ENCODE data around the gene CDK12. TPM values are rescaled to one million over a fixed set of nuclear protein-coding genes. Genes with fewer than 3 reads are reported as not detected.
A peak's percentile ranks its signal among the peaks of the same experiment; 100 is the strongest.

CDK12 gene
- total and polyA plus RNA-seq, 9 of the 15 experiments (the other 6 are each of a cell fraction or from before 2014, with no cell fraction given), result 3.4 to 65.6 (median 36.8) TPM

DNA sequence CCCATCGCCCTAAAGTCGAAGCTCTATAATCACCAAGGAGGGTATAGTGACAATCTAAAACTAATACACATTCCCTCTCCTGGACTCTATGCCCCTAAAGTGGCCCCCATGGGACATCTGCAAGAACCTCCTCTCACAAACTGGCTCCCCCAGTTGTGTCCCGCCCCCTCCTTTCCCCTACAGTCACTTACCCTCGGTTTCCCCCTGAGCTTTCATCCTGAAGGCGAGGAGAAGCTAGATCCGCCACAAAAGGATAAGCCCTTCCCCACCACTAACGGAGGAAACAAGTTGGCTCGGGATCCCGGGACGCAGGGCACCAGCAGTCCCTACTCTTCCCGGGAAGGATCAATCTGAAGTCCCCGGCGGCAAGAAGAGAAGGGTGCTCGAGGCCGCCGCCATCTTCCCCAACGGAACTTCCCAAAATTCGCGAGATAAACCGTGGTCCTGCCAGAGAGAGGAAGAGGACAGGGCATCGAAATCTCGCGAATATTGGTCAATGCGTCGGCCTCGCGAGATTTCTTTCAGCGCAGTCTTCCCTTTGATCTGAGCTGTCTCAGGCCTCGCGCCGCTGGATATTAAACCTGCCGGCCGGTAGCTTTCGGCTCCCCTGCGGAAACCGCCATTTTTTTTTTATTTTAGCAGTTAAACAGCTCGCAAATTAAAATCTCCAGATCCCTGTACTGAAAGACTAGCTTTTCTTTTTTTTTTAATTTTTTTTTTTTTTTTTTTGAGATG, 10.3 kb upstream of the CDK12 start, which contains the start of gene MED1 (continued):
- TF ChIP-seq, protein P1, sequence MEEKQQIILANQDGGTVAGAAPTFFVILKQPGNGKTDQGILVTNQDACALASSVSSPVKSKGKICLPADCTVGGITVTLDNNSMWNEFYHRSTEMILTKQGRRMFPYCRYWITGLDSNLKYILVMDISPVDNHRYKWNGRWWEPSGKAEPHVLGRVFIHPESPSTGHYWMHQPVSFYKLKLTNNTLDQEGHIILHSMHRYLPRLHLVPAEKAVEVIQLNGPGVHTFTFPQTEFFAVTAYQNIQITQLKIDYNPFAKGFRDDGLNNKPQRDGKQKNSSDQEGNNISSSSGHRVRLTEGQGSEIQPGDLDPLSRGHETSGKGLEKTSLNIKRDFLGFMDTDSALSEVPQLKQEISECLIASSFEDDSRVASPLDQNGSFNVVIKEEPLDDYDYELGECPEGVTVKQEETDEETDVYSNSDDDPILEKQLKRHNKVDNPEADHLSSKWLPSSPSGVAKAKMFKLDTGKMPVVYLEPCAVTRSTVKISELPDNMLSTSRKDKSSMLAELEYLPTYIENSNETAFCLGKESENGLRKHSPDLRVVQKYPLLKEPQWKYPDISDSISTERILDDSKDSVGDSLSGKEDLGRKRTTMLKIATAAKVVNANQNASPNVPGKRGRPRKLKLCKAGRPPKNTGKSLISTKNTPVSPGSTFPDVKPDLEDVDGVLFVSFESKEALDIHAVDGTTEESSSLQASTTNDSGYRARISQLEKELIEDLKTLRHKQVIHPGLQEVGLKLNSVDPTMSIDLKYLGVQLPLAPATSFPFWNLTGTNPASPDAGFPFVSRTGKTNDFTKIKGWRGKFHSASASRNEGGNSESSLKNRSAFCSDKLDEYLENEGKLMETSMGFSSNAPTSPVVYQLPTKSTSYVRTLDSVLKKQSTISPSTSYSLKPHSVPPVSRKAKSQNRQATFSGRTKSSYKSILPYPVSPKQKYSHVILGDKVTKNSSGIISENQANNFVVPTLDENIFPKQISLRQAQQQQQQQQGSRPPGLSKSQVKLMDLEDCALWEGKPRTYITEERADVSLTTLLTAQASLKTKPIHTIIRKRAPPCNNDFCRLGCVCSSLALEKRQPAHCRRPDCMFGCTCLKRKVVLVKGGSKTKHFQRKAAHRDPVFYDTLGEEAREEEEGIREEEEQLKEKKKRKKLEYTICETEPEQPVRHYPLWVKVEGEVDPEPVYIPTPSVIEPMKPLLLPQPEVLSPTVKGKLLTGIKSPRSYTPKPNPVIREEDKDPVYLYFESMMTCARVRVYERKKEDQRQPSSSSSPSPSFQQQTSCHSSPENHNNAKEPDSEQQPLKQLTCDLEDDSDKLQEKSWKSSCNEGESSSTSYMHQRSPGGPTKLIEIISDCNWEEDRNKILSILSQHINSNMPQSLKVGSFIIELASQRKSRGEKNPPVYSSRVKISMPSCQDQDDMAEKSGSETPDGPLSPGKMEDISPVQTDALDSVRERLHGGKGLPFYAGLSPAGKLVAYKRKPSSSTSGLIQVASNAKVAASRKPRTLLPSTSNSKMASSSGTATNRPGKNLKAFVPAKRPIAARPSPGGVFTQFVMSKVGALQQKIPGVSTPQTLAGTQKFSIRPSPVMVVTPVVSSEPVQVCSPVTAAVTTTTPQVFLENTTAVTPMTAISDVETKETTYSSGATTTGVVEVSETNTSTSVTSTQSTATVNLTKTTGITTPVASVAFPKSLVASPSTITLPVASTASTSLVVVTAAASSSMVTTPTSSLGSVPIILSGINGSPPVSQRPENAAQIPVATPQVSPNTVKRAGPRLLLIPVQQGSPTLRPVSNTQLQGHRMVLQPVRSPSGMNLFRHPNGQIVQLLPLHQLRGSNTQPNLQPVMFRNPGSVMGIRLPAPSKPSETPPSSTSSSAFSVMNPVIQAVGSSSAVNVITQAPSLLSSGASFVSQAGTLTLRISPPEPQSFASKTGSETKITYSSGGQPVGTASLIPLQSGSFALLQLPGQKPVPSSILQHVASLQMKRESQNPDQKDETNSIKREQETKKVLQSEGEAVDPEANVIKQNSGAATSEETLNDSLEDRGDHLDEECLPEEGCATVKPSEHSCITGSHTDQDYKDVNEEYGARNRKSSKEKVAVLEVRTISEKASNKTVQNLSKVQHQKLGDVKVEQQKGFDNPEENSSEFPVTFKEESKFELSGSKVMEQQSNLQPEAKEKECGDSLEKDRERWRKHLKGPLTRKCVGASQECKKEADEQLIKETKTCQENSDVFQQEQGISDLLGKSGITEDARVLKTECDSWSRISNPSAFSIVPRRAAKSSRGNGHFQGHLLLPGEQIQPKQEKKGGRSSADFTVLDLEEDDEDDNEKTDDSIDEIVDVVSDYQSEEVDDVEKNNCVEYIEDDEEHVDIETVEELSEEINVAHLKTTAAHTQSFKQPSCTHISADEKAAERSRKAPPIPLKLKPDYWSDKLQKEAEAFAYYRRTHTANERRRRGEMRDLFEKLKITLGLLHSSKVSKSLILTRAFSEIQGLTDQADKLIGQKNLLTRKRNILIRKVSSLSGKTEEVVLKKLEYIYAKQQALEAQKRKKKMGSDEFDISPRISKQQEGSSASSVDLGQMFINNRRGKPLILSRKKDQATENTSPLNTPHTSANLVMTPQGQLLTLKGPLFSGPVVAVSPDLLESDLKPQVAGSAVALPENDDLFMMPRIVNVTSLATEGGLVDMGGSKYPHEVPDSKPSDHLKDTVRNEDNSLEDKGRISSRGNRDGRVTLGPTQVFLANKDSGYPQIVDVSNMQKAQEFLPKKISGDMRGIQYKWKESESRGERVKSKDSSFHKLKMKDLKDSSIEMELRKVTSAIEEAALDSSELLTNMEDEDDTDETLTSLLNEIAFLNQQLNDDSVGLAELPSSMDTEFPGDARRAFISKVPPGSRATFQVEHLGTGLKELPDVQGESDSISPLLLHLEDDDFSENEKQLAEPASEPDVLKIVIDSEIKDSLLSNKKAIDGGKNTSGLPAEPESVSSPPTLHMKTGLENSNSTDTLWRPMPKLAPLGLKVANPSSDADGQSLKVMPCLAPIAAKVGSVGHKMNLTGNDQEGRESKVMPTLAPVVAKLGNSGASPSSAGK (IDR thresholded peaks at IDR 0.05), result peak; percentile 75; the same call in 1 of the 2 replicates
- TF ChIP-seq CSDE1 (IDR thresholded peaks at IDR 0.05), result no peak
- TF ChIP-seq JUNB (CRISPR knock-in tag; conservative IDR thresholded peaks at IDR 0.05), result no peak
- TF ChIP-seq ATF1 (CRISPR knock-in tag; IDR thresholded peaks at IDR 0.05), result no peak
- TF ChIP-seq ATF1 (tag; IDR thresholded peaks at IDR 0.05), result peak; percentile 31; the same call in 1 of the 2 replicates
- no peak for TF ChIP-seq CHD4 (IDR thresholded peaks at IDR 0.05; ENCODE audit: insufficient read depth, insufficient replicate concordance, low read depth, low read length, poor library complexity, severe bottlenecking)
- no peak for TF ChIP-seq ZFPM2 (CRISPR knock-in tag; IDR thresholded peaks at IDR 0.05)
- peak; percentile 96 for TF ChIP-seq POLR2A (conservative IDR thresholded peaks at IDR 0.05)
- TF ChIP-seq CBX2 (IDR thresholded peaks at IDR 0.05; ENCODE audit: insufficient read depth, low read length, poor library complexity, severe bottlenecking), result no peak
- TF ChIP-seq TFAM (CRISPR knock-in tag; conservative IDR thresholded peaks at IDR 0.05), result no peak
- no peak for TF ChIP-seq ZNF146 (CRISPR knock-in tag; IDR thresholded peaks at IDR 0.05; ENCODE audit: unreplicated experiment)
- no peak for TF ChIP-seq POU5F1 (IDR thresholded peaks at IDR 0.05; ENCODE audit: borderline replicate concordance, low read depth, low read length, partially characterized antibody)
- TF ChIP-seq NELFE (IDR thresholded peaks at IDR 0.05; ENCODE audit: insufficient read depth, insufficient read length), result no peak
- TF ChIP-seq, protein P2, sequence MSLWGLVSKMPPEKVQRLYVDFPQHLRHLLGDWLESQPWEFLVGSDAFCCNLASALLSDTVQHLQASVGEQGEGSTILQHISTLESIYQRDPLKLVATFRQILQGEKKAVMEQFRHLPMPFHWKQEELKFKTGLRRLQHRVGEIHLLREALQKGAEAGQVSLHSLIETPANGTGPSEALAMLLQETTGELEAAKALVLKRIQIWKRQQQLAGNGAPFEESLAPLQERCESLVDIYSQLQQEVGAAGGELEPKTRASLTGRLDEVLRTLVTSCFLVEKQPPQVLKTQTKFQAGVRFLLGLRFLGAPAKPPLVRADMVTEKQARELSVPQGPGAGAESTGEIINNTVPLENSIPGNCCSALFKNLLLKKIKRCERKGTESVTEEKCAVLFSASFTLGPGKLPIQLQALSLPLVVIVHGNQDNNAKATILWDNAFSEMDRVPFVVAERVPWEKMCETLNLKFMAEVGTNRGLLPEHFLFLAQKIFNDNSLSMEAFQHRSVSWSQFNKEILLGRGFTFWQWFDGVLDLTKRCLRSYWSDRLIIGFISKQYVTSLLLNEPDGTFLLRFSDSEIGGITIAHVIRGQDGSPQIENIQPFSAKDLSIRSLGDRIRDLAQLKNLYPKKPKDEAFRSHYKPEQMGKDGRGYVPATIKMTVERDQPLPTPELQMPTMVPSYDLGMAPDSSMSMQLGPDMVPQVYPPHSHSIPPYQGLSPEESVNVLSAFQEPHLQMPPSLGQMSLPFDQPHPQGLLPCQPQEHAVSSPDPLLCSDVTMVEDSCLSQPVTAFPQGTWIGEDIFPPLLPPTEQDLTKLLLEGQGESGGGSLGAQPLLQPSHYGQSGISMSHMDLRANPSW (CRISPR knock-in tag; IDR thresholded peaks at IDR 0.05), result no peak
- TF ChIP-seq SMAD2 (IDR thresholded peaks at IDR 0.05; ENCODE audit: low read depth, low read length), result no peak

All from K562 (cell line).